ENCODE measurements around the gene PRM3.

Gene PRM3, protein sequence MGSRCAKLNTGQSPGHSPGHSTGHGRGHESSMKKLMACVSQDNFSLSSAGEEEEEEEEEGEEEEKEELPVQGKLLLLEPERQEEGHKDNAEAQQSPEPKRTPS

DNA sequence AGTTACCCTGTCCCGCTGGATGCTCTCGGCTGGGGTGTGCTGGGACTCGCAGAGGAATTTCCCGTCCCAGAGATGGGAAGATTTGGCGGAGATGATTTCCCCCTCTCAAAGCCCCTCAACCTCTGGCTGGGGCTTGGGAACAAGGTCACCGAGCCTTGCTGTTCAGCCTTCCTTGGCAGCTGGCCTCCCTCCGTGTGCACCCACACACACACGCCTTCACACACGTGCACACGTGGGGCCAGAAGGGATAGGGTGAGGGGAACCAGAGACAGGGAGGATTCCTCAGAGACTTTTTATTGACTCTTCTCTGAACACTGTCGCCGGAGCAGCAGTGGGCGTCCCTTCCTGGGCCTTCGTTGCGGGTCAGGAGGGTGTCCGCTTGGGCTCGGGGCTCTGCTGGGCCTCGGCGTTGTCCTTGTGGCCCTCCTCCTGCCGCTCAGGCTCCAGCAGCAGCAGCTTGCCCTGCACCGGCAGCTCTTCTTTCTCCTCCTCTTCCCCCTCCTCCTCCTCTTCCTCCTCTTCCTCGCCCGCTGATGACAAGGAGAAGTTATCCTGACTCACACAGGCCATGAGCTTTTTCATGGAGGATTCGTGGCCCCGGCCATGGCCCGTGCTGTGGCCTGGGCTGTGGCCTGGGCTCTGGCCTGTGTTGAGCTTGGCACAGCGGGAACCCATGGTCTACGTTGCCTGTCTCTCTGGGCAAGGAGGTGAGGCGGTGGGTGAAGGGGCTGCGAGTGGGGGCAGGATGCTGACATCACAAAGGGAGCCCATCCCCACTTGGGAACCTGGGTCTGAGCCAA, at the start of gene PRM3:
TSS of gene PRM3 (minus strand) at position 709 of the 800 bp plus-strand sequence. CDS start at position 675, 34 bp downstream.
- DNase-seq (ENCODE audit: low spot score) = no peak

DNA sequence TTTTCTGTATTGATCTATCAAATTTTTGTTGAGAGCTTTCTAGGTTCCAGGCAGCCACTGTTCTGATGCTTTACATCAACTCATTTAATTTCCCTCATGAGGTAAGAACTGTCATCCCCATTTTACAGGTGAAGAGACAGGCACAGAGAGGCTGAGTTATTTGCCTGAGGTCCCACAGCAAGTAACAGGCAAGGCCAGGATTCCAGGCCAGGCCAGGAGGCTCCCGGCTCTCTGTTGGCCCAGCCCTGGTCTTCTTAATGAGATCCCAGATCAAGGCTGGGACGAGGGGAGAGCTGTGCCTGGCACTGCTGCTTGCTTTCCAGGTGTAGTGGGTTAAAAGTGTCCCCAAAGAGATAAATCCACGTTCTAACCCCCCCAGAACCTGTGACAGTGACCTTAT, 49.4 kb upstream of the PRM3 start:
- DNase-seq (ENCODE audit: low spot score) = no peak

DNA sequence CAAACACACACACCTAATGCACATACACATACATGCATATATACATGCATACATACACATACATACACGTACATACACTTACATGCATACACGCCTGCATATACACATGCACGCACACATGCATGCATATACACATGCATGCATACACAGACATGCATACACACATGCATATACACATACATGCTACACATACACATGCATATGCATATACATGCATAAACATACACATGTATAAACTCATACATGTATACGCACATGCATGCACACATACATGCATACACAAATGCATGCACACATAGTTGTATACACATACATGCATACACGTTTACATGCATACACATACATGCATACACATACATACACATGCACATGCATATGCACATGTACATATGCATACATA, 48.2 kb upstream of the PRM3 start:
- no peak for DNase-seq (ENCODE audit: low spot score)

DNA sequence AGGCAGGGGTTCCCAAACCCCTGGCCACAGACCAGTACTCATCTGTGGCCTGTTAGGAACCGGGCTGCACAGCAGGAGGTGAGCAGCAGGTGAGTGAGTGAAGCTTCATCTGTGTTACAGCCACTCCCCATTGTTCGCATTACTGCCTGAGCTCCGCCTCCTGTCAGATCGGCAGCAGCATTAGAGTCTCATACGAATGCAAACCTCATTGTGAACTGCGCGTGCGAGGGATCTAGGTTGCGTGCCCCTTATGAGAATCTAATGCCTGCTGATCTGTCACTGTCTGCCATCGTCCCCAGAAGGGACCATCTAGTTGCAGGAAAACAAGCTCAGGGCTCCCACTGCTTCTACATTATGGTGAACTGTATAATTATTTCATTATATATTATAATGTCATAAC, 46.7 kb upstream of the PRM3 start:
- DNase-seq (ENCODE audit: low spot score) = no peak

DNA sequence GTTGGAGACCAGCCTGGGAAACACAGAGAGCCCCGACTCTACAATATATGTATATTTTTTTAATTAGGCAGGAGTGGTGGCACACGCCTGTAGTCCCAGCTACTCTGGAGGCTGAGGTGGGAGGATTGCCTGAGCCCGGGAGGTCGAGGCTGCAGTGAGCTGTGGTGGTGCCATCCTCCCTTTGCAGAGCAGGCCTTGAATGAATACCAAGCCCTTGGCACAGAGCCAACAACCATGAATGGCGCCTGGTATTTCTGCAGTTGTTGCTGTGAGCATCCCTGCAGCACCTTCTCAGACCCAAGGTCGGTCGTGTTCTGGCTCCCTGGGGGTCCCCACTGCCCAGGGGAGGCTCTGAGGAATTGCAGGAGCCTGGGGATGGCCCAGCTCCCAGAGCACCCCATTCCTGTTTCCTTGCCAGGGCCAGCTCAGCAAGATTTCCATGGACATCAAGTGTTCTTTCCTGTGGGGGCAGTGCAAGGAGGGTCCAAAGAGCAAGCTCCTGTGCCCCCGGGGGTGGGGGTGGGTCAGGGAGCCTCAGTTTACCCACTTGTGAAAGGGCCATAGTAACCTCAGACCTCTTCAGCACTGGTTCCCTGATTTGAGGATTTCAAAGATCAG, 46.2 kb upstream of the PRM3 start:
- DNase-seq (ENCODE audit: low spot score) = peak; percentile 59

DNA sequence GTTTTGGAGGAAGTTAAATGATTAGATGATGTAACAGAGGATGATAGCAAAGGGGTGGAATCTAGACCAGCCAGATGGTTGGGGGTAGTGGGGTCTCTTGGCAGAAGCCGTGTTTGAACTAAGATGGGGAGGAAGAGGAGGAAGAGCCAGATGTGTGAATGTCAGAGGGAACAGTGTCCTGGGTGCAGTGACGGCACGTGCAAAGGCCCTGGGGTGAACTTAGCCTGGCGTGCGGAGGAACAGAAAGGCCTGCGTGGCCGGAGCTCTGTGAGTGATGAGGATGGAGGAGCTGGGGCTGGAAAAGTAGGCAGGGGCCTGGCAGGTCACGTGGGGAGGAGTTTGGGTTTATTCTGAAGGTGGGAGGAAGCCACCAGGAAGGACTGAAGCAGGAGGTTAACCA, 45.4 kb upstream of the PRM3 start:
- no peak for DNase-seq (ENCODE audit: low spot score)

DNA sequence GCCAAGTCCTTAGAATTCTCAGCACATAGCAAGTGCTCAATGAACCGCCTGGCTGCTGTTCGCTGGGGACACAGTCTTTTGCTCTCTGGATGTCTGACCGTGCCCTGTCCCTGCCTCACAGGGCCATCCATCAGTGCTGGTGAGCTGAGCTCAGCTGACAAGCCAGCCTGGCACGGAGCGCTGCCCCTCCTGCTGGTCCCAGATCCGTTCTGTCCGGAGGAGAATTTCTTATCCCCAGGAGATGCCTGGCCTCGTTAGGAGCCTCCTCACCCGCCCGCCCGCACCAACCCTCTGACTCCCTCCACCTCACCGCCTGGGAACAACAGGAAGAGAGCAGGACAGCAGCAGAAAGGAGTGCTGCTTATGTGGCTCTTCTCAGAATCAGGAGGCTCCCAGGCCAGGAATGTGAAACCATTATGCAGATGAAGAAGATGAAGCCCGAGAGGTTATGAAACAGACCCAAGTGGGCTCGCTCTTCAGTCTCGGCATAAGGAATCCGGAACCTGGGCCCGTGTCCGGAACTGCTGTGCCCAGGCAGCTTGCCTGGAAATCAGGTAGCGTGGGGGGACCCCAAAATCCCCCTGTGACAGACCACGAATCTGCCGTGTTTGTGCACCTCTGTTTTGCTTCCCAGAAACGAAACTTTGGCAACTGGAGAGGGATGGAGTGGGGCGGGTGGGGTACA, 43.0 kb upstream of the PRM3 start:
- DNase-seq (ENCODE audit: low spot score) = no peak

DNA sequence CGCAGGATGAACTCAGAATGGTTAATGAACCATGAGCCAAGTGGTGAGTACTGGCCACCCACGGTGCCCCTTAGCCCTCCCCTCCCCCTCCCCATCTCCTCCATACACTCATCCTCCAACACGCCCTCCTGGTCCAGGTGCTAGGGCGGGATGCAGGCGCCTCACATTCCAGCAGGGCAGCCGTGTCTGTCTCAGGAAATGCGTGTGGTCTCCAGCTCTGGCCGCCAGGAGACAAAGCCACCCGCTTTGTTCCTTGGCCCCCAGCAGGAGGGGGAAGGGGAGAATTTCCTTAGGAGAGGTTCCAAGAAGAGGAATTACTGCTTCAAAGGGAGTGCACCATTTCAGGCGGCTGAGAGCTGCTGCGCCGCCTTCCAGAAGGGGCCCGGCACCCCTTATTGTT, 42.1 kb upstream of the PRM3 start:
- no peak for DNase-seq (ENCODE audit: low spot score)

DNA sequence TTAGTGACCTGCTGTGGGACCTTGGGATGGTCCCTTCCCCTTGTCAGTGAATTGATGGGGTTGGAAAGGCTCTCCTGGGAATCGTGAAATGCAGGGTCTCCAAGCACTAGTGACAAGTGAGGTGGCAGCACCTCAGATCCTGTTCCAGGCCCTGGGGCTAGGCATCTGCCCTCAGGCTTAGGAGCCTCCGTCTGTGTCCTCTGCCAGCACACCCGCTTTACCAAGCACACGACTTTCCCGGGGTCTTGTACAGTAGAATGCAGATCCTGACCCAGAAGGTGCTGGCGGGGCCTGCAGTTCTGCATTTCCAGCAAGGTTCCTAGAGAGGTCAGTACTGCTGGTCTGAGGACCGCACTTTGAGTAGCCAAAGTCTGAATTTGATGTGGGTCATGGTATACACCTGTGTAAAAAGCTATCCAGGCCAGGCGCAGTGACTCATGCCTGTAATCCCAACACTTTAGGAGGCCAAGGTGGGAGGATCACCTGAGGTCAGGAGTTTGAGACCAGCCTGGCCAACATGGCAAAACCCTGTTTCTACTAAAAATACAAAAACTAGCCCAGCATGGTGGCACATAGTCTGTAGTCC, 41.0 kb upstream of the PRM3 start:
- no peak for DNase-seq (ENCODE audit: low spot score)

DNA sequence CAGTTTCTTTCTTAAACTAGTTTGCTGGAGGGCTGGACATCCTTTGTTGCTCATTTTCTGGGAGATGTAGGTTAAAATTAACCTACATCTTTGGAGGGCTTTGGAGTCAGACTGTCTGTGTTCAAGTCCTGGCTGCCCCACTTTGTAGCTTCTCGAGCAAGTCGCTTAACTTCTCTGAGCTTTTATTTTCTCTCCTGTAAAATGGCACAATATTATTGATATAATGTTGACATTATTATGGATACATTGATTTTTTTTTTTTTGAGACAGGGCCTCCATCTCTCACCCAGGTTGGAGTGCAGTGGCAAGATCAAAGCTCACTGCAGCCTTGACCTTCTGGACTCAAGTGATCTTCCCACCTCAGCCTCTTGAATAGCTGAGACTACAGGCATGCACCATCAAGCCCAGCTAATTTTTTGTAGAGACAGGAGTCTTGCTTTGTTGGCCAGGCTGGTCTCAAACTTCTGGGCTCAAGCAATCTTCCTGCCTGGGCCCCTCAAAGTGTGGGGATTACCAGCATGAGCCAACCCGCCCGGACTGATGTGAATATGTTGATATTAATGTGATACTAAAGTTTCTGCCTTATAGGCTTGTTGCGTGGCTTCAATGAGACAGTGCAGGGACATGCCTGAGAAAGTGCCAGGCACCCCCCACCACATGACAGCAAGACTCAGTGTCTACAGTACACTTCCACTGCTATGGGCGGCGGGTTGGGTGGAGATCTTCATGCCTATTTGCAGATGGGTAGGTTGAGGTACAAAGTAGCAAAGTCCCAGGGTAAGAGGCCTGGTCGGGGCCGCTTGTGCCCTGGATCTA, 40.3 kb upstream of the PRM3 start:
- no peak for DNase-seq (ENCODE audit: low spot score)

DNA sequence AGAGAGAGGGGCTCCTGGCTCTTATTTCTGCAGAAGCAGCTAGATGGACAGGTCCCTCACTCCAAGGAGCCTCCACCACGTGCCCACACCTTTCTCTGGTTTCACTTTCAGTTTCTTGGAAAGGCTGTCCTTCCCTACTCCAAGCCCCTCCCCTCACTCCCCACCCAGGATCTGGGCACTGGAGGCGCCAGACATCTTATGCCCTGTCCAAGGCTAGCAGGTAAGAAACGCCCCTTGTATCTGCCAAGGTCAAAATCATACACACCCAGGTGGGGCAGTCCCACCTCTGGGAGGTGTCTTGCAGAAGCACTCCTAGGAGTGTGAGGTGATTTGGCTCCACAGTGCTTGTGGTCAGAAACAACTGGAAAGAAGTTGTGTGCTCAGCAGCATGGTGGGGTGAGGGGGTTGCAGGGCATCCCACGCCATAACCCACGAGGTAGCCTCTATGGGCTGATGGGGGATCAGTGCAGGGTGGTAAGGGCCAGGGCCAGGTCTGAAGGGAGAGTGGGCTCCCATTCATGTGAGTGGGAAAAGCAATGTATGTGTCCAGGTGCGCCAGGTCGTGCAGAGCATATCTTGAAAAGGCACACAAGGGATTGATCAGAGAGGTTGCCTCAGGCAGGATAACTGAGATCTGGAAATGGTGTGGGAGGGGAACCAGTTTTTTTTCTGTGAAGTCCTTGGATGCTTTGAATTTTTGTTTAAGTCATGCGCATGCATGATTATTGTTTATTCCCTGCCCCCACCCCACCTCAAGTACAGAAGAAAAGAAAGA, 39.5 kb upstream of the PRM3 start:
- DNase-seq (ENCODE audit: low spot score) = peak; percentile 16

DNA sequence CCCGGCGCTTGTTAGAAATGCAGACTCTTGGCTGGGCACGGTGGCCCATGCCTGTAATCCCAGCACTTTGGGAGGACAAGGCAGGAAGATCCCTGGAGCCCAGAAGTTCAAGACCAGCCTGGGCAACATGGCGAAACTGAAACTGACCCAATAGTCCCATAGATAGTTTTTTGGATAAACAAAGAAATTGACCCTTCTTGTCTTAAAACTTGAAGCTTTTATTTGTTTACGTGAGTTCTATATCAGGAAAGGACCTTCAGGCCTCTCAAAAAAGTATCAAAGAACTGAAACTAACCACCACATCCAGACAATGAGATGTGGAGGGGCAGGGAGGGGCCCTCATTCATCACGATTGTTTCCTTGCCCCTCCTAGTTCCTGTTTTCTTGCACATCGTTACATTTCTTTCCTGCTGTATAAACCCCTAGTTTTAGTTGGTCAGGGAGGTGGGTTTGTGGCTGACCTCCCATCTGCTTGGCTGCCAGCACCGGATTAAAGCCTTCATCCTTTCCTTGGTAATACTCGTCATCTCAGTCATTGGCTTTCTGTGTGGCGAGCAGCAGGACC, 37.6 kb upstream of the PRM3 start:
- DNase-seq (ENCODE audit: low spot score) = no peak

DNA sequence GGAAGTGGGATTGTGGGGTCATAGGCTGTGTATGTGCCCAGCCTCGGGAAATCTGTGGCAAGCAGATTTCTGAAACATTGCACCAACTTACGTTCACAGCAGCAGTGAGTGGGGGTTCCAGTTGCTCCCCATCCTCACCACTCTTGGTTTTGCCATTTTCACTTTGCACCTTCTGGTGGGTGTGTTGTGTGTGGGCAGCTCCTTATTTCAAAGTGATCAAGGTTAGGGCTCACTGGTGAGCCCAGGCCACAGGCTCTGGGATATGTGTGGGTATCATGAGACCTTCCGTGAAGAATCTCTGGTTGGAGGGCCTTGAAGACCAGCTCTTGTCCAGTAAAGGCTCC, 37.2 kb upstream of the PRM3 start:
- no peak for DNase-seq (ENCODE audit: low spot score)

DNA sequence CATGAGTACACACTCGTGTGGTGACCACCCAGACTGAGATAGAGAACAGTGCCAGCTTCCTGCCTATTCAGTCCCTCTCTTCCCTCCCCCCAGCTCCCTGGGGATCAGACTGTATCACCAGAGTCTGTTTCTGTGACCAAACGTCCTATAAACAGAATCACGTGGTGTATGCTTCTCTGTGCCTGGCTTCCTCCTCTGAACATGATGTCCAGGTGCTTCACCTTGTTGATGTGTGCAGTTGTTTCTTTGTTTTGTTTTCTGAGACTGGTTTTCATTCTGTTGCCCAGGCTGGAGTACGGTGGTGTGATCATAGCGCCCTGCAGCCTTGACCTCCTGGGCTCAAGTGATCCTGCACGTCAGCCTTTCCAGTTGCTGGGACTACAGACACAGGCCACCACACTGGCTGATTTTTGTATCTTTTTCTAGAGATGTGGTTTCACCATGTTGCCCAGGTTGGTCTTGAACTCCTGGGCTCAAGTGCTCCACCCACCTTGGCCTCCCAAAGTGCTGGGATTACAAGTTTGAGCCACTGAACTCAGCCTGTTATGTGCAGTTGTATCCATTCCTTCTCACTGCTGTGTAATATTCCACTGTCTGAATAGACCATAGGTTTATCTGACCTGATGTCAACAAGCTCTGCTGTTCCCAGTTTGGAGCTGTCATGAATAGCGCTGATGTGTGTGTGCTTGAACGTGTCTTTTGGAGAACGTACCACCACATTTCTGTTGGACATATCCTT, 36.6 kb upstream of the PRM3 start:
- no peak for DNase-seq (ENCODE audit: low spot score)

DNA sequence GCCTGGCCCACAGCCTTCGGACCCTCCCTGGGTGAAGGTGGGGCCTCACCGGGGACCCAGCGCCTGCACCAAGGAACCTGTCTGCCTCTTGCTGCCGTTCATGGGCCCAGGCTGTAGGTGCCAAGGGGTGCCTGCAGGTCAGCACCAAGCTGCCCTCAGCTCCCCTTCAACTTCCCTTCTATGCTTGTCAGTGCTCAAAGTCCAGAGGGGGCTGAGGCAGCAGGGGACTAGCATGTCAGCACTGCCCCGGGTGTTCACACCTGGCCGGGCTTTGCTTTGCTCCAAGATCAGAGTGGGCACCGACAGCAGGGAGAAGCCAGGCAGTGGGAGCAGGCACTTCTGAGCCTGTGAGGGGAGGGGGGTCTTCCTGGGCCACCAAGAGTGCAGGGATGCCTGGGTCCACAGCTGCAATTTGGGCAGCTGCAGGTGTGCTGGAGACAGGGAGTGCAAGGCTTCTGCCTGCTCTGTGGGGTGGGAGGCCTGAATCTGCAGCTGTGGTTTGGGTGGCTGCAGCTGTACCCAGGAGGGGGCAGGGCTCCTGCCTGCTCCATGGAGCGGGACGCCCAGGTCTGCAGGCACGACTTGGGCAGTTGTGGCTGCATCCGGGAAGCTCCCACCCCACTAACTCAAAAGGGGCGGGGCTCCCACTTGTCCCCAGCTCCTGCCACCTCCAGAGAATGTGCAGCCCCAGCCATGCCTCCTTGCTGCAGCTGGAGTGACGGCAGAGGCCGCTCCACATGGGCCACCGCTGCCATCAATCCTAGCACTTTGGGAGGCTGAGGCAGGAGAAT, 35.3 kb upstream of the PRM3 start:
- DNase-seq (ENCODE audit: low spot score) = no peak

DNA sequence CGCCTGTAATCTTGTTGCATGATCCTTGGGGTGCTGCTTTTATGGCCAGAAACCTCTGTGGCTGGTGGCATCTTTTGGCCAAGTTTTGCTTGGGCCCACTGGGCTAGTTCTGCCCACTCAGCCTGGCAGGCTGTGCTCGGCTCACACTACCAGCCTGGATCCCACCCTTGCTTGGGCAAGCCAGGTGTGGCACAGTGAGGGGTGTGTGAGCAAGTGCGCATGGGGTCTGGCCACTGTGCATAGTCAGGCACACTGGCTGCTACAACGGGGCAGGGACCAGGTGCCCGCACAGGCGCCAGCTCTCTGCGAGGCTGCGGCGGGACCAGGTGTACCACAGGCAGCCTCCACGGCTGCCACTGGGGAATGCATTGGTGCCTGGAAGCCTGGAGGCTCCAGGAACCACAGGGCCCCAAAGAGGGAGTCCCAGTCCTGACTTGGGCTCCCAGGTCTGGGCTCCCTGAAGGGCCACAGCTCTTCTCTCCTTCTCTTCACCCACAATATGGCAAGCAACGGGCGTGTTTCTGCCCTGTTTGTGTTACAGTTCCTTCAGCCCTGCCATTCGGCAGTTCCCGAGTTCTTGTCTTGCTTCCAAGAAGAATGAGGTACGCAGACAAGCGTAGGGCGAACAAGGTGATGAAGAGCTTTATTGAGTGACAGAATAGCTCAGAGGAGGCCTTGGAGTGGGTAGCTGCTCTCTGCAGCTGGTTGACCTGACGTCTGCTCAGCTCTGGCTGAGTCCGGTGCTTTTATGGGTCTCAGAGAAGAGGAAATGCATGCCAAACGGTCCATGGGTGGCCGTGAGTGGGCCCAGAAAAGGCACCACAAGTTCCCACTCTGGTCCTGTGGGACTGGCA, 34.4 kb upstream of the PRM3 start:
- no peak for DNase-seq (ENCODE audit: low spot score)

DNA sequence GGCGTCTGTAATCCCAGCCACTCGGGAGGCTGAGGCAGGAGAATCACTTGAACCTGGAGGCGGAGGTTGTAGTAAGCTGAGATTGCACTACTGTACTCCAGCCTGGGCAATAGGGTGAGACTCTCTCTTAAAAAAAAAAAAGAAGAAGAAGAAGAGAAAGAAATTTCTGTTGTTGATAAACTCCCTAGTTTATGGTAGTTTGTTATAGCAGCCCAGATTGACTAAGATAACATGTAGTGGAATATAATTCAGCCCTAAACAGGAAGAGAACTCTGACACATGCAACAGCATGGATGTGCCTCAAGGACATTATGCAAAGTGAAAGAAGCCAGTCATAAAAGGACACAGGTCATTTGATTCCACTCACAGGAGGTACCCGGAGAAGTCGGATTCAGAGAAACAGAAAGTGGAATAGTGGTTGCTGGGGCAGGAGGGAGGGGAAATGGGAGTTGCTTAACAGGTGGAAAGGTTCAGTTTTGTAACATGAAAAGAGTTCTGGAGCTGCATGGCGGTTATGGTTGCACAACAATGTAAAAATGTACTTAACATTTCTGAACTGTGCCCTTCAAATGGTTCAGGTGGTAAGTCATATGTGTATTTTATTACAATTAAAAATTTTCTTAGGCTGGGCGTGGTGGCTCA, 33.7 kb upstream of the PRM3 start:
- DNase-seq (ENCODE audit: low spot score) = no peak

DNA sequence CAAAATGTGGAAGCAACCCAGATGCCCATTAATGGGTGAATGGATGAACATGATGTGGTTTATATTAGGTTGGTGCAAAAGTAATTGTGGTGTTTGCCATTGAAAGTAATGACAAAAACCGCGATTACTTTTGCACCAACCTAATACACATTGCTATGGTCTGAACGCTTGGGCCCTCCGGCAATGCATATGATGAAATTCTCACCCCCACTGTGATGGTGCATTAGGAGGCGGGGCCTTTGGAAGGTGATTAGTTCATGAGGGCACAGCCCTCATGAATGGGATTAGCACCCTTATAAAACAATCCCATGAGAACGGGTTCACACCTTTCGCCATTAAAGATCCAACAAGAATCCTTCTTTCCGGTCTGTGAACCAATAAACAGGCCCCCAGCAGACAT, 33.0 kb upstream of the PRM3 start:
- DNase-seq (ENCODE audit: low spot score) = no peak

Measured in hematopoietic multipotent progenitor cell treated with erythropoietin and hydrocortisone succinate and interleukin-3 and kit ligand, for 15 days (in vitro differentiated cells).